ENCODE data around the gene SLC4A1AP.

SLC4A1AP gene

GRCh38 chr2:27705851-27706622 lies 42.3 kb downstream of the SLC4A1AP start:
- no peaks in the 10 kb centered on the region for H3K27me3 Mint-ChIP-seq
- H3K36me3 Mint-ChIP-seq, result no peaks in the 10 kb centered on the region
- H3K4me3 Mint-ChIP-seq, result no peak overlapping the region
- H3K27ac Mint-ChIP-seq, result no peak overlapping the region
- no peaks in the 10 kb centered on the region for H3K9me3 Mint-ChIP-seq
- H3K4me1 Mint-ChIP-seq, result peaks cover 10% of the 10 kb centered on the region

GRCh38 chr2:27707462-27708256 lies 44.0 kb downstream of the SLC4A1AP start:
- no peak overlapping the region for H3K27ac Mint-ChIP-seq
- H3K9me3 Mint-ChIP-seq, result no peaks in the 10 kb centered on the region
- H3K4me1 Mint-ChIP-seq, result peaks cover 10% of the 10 kb centered on the region
- no peaks in the 10 kb centered on the region for H3K27me3 Mint-ChIP-seq
- no peaks in the 10 kb centered on the region for H3K36me3 Mint-ChIP-seq
- H3K4me3 Mint-ChIP-seq, result no peak overlapping the region

- Mint-ChIP-seq H3K4me3 (no peak overlapping the region), H3K4me1 (peaks cover 10% of the 10 kb centered on the region), H3K27ac (no peak overlapping the region), H3K27me3 (no peaks in the 10 kb centered on the region), H3K9me3 (no peaks in the 10 kb centered on the region), H3K36me3 (no peaks in the 10 kb centered on the region)
Measured at GRCh38 chr2:27708257-27708654, 44.6 kb downstream of the SLC4A1AP start.

- no peak overlapping the region for H3K27ac Mint-ChIP-seq
- H3K4me1 Mint-ChIP-seq, result peaks cover 6% of the 10 kb centered on the region
- H3K36me3 Mint-ChIP-seq, result no peaks in the 10 kb centered on the region
- no peaks in the 10 kb centered on the region for H3K27me3 Mint-ChIP-seq
- no peaks in the 10 kb centered on the region for H3K9me3 Mint-ChIP-seq
- no peak overlapping the region for H3K4me3 Mint-ChIP-seq
Measured at GRCh38 chr2:27708666-27709065, 45.0 kb downstream of the SLC4A1AP start.

- Mint-ChIP-seq H3K27ac (no peak overlapping the region), H3K36me3 (no peaks in the 10 kb centered on the region), H3K27me3 (no peaks in the 10 kb centered on the region), H3K4me1 (peaks cover 5% of the 10 kb centered on the region), H3K4me3 (no peak overlapping the region), H3K9me3 (no peaks in the 10 kb centered on the region)
Measured at GRCh38 chr2:27709326-27709725, 45.6 kb downstream of the SLC4A1AP start.

- H3K4me1 Mint-ChIP-seq, result peaks cover 12% of the 10 kb centered on the region
- H3K9me3 Mint-ChIP-seq, result no peaks in the 10 kb centered on the region
- H3K36me3 Mint-ChIP-seq, result no peaks in the 10 kb centered on the region
- H3K27me3 Mint-ChIP-seq, result no peaks in the 10 kb centered on the region
- H3K27ac Mint-ChIP-seq, result no peak overlapping the region
- H3K4me3 Mint-ChIP-seq, result no peak overlapping the region
Measured at GRCh38 chr2:27709960-27710575, 46.4 kb downstream of the SLC4A1AP start.

- Mint-ChIP-seq H3K4me1 (peaks cover 12% of the 10 kb centered on the region), H3K27me3 (no peaks in the 10 kb centered on the region), H3K36me3 (no peaks in the 10 kb centered on the region), H3K27ac (no peak overlapping the region), H3K9me3 (no peaks in the 10 kb centered on the region), H3K4me3 (no peak overlapping the region)
Measured at GRCh38 chr2:27710640-27711430, 47.1 kb downstream of the SLC4A1AP start.

GRCh38 chr2:27711804-27712203 lies 48.1 kb downstream of the SLC4A1AP start:
- Mint-ChIP-seq H3K27ac (no peak overlapping the region), H3K4me1 (peaks cover 16% of the 10 kb centered on the region), H3K36me3 (no peaks in the 10 kb centered on the region), H3K27me3 (peaks cover 1% of the 10 kb centered on the region), H3K4me3 (no peak overlapping the region), H3K9me3 (no peaks in the 10 kb centered on the region)

- H3K4me3 Mint-ChIP-seq, result no peak overlapping the region
- no peak overlapping the region for H3K27ac Mint-ChIP-seq
- peaks cover 3% of the 10 kb centered on the region for H3K27me3 Mint-ChIP-seq
Measured at GRCh38 chr2:27712522-27712921, 48.8 kb downstream of the SLC4A1AP start.

GRCh38 chr2:27713201-27713600 lies 49.5 kb downstream of the SLC4A1AP start:
- Mint-ChIP-seq H3K27me3 (peaks cover 3% of the 10 kb centered on the region), H3K4me1 (peaks cover 20% of the 10 kb centered on the region), H3K36me3 (no peaks in the 10 kb centered on the region), H3K9me3 (no peaks in the 10 kb centered on the region), H3K27ac (no peak overlapping the region), H3K4me3 (no peak overlapping the region)

More at GRCh38 chr2:27712522-27712921, 48.8 kb downstream of the SLC4A1AP start:
- H3K36me3 Mint-ChIP-seq, result no peaks in the 10 kb centered on the region
- no peaks in the 10 kb centered on the region for H3K9me3 Mint-ChIP-seq
- H3K4me1 Mint-ChIP-seq, result peaks cover 20% of the 10 kb centered on the region

GRCh38 chr2:27714053-27714452 lies 50.4 kb downstream of the SLC4A1AP start:
- H3K27me3 Mint-ChIP-seq, result peaks cover 3% of the 10 kb centered on the region
- H3K36me3 Mint-ChIP-seq, result no peaks in the 10 kb centered on the region
- peaks cover 20% of the 10 kb centered on the region for H3K4me1 Mint-ChIP-seq
- H3K9me3 Mint-ChIP-seq, result no peaks in the 10 kb centered on the region
- peak overlapping the region; percentile 72 for H3K4me3 Mint-ChIP-seq
- no peak overlapping the region for H3K27ac Mint-ChIP-seq

- Mint-ChIP-seq H3K9me3 (no peaks in the 10 kb centered on the region), H3K36me3 (no peaks in the 10 kb centered on the region), H3K4me1 (peaks cover 23% of the 10 kb centered on the region), H3K27me3 (peaks cover 3% of the 10 kb centered on the region), H3K4me3 (peak overlapping the region; percentile 72), H3K27ac (no peak overlapping the region)
Measured at GRCh38 chr2:27714851-27715291, 51.2 kb downstream of the SLC4A1AP start.

- H3K27me3 Mint-ChIP-seq, result peaks cover 3% of the 10 kb centered on the region
- peaks cover 30% of the 10 kb centered on the region for H3K4me1 Mint-ChIP-seq
- H3K27ac Mint-ChIP-seq, result no peak overlapping the region
- peak overlapping the region; percentile 72 for H3K4me3 Mint-ChIP-seq
- no peaks in the 10 kb centered on the region for H3K36me3 Mint-ChIP-seq
- H3K9me3 Mint-ChIP-seq, result no peaks in the 10 kb centered on the region
Measured at GRCh38 chr2:27715318-27716210, 51.9 kb downstream of the SLC4A1AP start.

- Mint-ChIP-seq H3K9me3 (no peaks in the 10 kb centered on the region), H3K36me3 (no peaks in the 10 kb centered on the region), H3K4me3 (peak overlapping the region; percentile 34), H3K27ac (no peak overlapping the region), H3K4me1 (peaks cover 34% of the 10 kb centered on the region), H3K27me3 (peaks cover 3% of the 10 kb centered on the region)
Measured at GRCh38 chr2:27716301-27717069, 52.8 kb downstream of the SLC4A1AP start.

Data from activated naive CD4-positive, alpha-beta T cell treated with anti-CD3 and anti-CD28 coated beads, Interleukin-2, amount 50 U/mL, for 24 hours (primary cell).